Activated CD8-positive, alpha-beta T cell treated with anti-CD3 and anti-CD28 coated beads, Interleukin-2, amount 10 ng/mL, durations not matched to agents 7 days and 5 days (primary cell): Measurements from ENCODE around the gene KCTD5. TPM values are rescaled to one million over a fixed set of nuclear protein-coding genes. Genes with fewer than 3 reads are reported as not detected.
A peak's percentile ranks its signal among the peaks of the same experiment; 100 is the strongest.

Source experiments
- ATAC-seq: fragments of 150-1000 bp; cut with Tn5 transposase; one replicate; pipeline ENCODE4 v1.10.0; 2021; ENCODE audit warnings: moderate library complexity
- CTCF ChIA-PET: fragments of 350-600 bp; sonication (Branson Sonifier 250); formaldehyde crosslinking; loops from one replicate; lab custom pipeline; 2021; ENCODE audit warnings: antibody characterized with exemption; lab: Charles Lee
- POLR2A ChIA-PET: fragments of 350-600 bp; sonication (Branson Sonifier 250); formaldehyde crosslinking; loops from one replicate; lab custom pipeline; 2021; ENCODE audit warnings: antibody characterized with exemption; lab: Charles Lee
- DNase-seq: peaks from one replicate; pipeline ENCODE4 v3.0.0-alpha.2; 2020
- H3K27ac Mint-ChIP-seq: one replicate; pipeline ENCODE4 v1.8.0; 2021; ENCODE audit warnings: mild to moderate bottlenecking, mixed read lengths
- H3K27me3 Mint-ChIP-seq: one replicate; pipeline ENCODE4 v1.8.0; 2021; ENCODE audit warnings: low read depth, mixed read lengths
- H3K36me3 Mint-ChIP-seq: one replicate; pipeline ENCODE4 v1.8.0; 2021; ENCODE audit warnings: low read depth, mixed read lengths
- H3K4me1 Mint-ChIP-seq: one replicate; pipeline ENCODE4 v1.8.0; 2021; ENCODE audit warnings: low read depth, mixed read lengths
- H3K4me3 Mint-ChIP-seq: one replicate; pipeline ENCODE4 v1.8.0; 2021; ENCODE audit warnings: mild to moderate bottlenecking, mixed read lengths
- H3K9me3 Mint-ChIP-seq: one replicate; pipeline ENCODE4 v1.8.0; 2022; ENCODE audit warnings: mixed read lengths; ENCODE audit not compliant: insufficient read depth
- total RNA-seq, 2 experiments: library from RNA; stranded (reverse); gene quantifications; one replicate each; pipeline ENCODE4 v1.2.3, GENCODE V29; 2021

KCTD5 gene
- total RNA-seq, 2 experiments from 2014 or later, result 33.2 to 35.9 TPM

GRCh38 chr16:2742323-2743006 is 60.1 kb downstream of the KCTD5 start:
- Mint-ChIP-seq H3K36me3 (no peaks in the 10 kb centered on the region), H3K27ac (no peak overlapping the region), H3K27me3 (peaks cover 2% of the 10 kb centered on the region), H3K9me3 (no peaks in the 10 kb centered on the region), H3K4me1 (no peaks in the 10 kb centered on the region), H3K4me3 (no peak overlapping the region)
- ATAC-seq (no peak), DNase-seq (no peak)
- CTCF ChIA-PET, result interaction anchor here (1.5 kb wide), 1 partner anchor 126 kb away, joined by 4 read pairs; no protein-coding TSS in a partner anchor
- POLR2A ChIA-PET, result no interaction called here

GRCh38 chr16:2743007-2743810 is 60.9 kb downstream of the KCTD5 start:
- Mint-ChIP-seq H3K36me3 (no peaks in the 10 kb centered on the region), H3K9me3 (no peaks in the 10 kb centered on the region), H3K4me3 (no peak overlapping the region), H3K4me1 (no peaks in the 10 kb centered on the region), H3K27ac (no peak overlapping the region), H3K27me3 (peaks cover 2% of the 10 kb centered on the region)
- CTCF ChIA-PET, result no interaction called here
- POLR2A ChIA-PET, result no interaction called here
- ATAC-seq (no peak), DNase-seq (no peak)

- Mint-ChIP-seq H3K27ac (no peak overlapping the region), H3K4me1 (peaks cover 5% of the 10 kb centered on the region), H3K36me3 (peaks cover 3% of the 10 kb centered on the region), H3K4me3 (no peak overlapping the region), H3K9me3 (no peaks in the 10 kb centered on the region), H3K27me3 (peaks cover 2% of the 10 kb centered on the region)
- POLR2A ChIA-PET, result interaction anchor here (0.8 kb wide), 1 partner anchor 783 kb away, joined by 3 read pairs; no protein-coding TSS in a partner anchor
- CTCF ChIA-PET, result no interaction called here
- DNase-seq (no peak), ATAC-seq (no peak)
These were observed 62.4 kb downstream of the KCTD5 start for GRCh38 chr16:2744711-2745110.

- no peak for ATAC-seq
- Mint-ChIP-seq H3K4me1 (peaks cover 10% of the 10 kb centered on the region), H3K9me3 (no peaks in the 10 kb centered on the region), H3K4me3 (no peak overlapping the region), H3K36me3 (peaks cover 6% of the 10 kb centered on the region), H3K27me3 (peaks cover 2% of the 10 kb centered on the region), H3K27ac (no peak overlapping the region)
- ChIA-PET POLR2A (interaction anchor here (0.7 to 0.8 kb wide), 3 partner anchors 11 to 784 kb away, joined by 3 read pairs; no protein-coding TSS in a partner anchor), CTCF (interaction anchor here (0.9 kb wide), 1 partner anchor 182 kb away, joined by 3 read pairs; no protein-coding TSS in a partner anchor)
- no peak for DNase-seq
These were observed 63.0 kb downstream of the KCTD5 start for GRCh38 chr16:2745116-2745890.

GRCh38 chr16:2745961-2746360 is 63.6 kb downstream of the KCTD5 start:
- ChIA-PET CTCF (interaction anchor here (0.9 kb wide), 1 partner anchor 181 kb away, joined by 3 read pairs; no protein-coding TSS in a partner anchor), POLR2A (interaction anchor here (0.7 to 0.8 kb wide), 2 partner anchors 11 to 71 kb away, joined by 3 read pairs; no protein-coding TSS in a partner anchor)
- H3K9me3 Mint-ChIP-seq, result no peaks in the 10 kb centered on the region
- H3K4me1 Mint-ChIP-seq, result peaks cover 17% of the 10 kb centered on the region
- H3K36me3 Mint-ChIP-seq, result peaks cover 6% of the 10 kb centered on the region
- ATAC-seq (no peak), DNase-seq (no peak)
- no peak overlapping the region for H3K27ac Mint-ChIP-seq
- no peak overlapping the region for H3K4me3 Mint-ChIP-seq
- peaks cover 2% of the 10 kb centered on the region for H3K27me3 Mint-ChIP-seq

GRCh38 chr16:2748757-2749455 is 66.6 kb downstream of the KCTD5 start:
- ChIA-PET POLR2A (interaction anchor here (5.8 kb wide), 1 partner anchor 26 kb away, joined by 60 read pairs; the partner anchor contains the start of gene ELOB), CTCF (no interaction called here)
- ATAC-seq (no peak), DNase-seq (no peak)
- H3K27me3 Mint-ChIP-seq, result peaks cover 2% of the 10 kb centered on the region
- peaks cover 31% of the 10 kb centered on the region for H3K4me1 Mint-ChIP-seq
- H3K4me3 Mint-ChIP-seq, result no peak overlapping the region
- peaks cover 22% of the 10 kb centered on the region for H3K36me3 Mint-ChIP-seq
- no peaks in the 10 kb centered on the region for H3K9me3 Mint-ChIP-seq
- no peak overlapping the region for H3K27ac Mint-ChIP-seq

GRCh38 chr16:2749476-2749875 is 67.2 kb downstream of the KCTD5 start:
- DNase-seq (no peak), ATAC-seq (no peak)
- Mint-ChIP-seq H3K4me1 (peaks cover 37% of the 10 kb centered on the region), H3K4me3 (no peak overlapping the region), H3K36me3 (peaks cover 27% of the 10 kb centered on the region), H3K27ac (peak overlapping the region; percentile 68), H3K9me3 (no peaks in the 10 kb centered on the region), H3K27me3 (no peaks in the 10 kb centered on the region)
- ChIA-PET POLR2A (interaction anchor here (5.8 kb wide), 1 partner anchor 26 kb away, joined by 60 read pairs; the partner anchor contains the start of gene ELOB), CTCF (no interaction called here)

- ChIA-PET CTCF (no interaction called here), POLR2A (interaction anchor here (5.8 kb wide), 1 partner anchor 25 kb away, joined by 60 read pairs; the partner anchor contains the start of gene ELOB)
- peak overlapping the region; percentile 68 for H3K27ac Mint-ChIP-seq
- H3K27me3 Mint-ChIP-seq, result no peaks in the 10 kb centered on the region
- H3K36me3 Mint-ChIP-seq, result peaks cover 32% of the 10 kb centered on the region
- peak; percentile 46 for DNase-seq
- no peaks in the 10 kb centered on the region for H3K9me3 Mint-ChIP-seq
- no peak for ATAC-seq
- peak overlapping the region; percentile 90 for H3K4me3 Mint-ChIP-seq
- peaks cover 41% of the 10 kb centered on the region for H3K4me1 Mint-ChIP-seq
These were observed 67.6 kb downstream of the KCTD5 start for GRCh38 chr16:2749936-2750335.

- peaks cover 56% of the 10 kb centered on the region for H3K4me1 Mint-ChIP-seq
- ATAC-seq (no peak), DNase-seq (no peak)
- H3K36me3 Mint-ChIP-seq, result peaks cover 46% of the 10 kb centered on the region
- no peaks in the 10 kb centered on the region for H3K27me3 Mint-ChIP-seq
- ChIA-PET POLR2A (interaction anchor here (1.1 to 5.8 kb wide), 5 partner anchors 10 to 116 kb away, joined by 4 to 60 read pairs (median 9); partner anchors contain the start of genes ELOB and KCTD5), CTCF (no interaction called here)
- peak overlapping the region; percentile 90 for H3K4me3 Mint-ChIP-seq
- H3K9me3 Mint-ChIP-seq, result no peaks in the 10 kb centered on the region
- H3K27ac Mint-ChIP-seq, result peak overlapping the region; percentile 99
These were observed 69.3 kb downstream of the KCTD5 start for GRCh38 chr16:2751577-2752034.

GRCh38 chr16:2752035-2752849 is 69.9 kb downstream of the KCTD5 start, which contains the start of gene SRRM2:
SRRM2 (plus strand) TSS chr16:2752638; CDS start chr16:2756365, 3,727 bp downstream.
- Mint-ChIP-seq H3K4me3 (peak within 1 kb of the TSS; percentile 95), H3K27me3 (no peaks in the 10 kb centered on the region), H3K4me1 (peaks cover 61% of the 10 kb centered on the region), H3K27ac (peak within 1 kb of the TSS; percentile 99), H3K36me3 (peaks cover 53% of the 10 kb centered on the region), H3K9me3 (no peaks in the 10 kb centered on the region)
- ATAC-seq (peak; percentile 91), DNase-seq (peak; percentile 97)
- POLR2A ChIA-PET, result interaction anchor here (0.6 to 5.8 kb wide), 9 partner anchors 10 to 398 kb away, joined by 3 to 60 read pairs (median 5); partner anchors contain the start of genes AMDHD2, ELOB and KCTD5
- CTCF ChIA-PET, result no interaction called here
